Limb (tissue), 2 donors: ENCODE data around the gene RIPOR2.
"Not testable (repeated sequence)": the region's sequence is repeated elsewhere in the genome, so short reads cannot be mapped to it uniquely, and the experiment has no call there.

Source experiments
- DNase-seq, 2 donors: peaks; one replicate each; pipeline ENCODE4 v3.0.0-alpha.2; 2016; ENCODE audit errors: extremely low spot score in 2 of 2

The RIPOR2 gene

DNA sequence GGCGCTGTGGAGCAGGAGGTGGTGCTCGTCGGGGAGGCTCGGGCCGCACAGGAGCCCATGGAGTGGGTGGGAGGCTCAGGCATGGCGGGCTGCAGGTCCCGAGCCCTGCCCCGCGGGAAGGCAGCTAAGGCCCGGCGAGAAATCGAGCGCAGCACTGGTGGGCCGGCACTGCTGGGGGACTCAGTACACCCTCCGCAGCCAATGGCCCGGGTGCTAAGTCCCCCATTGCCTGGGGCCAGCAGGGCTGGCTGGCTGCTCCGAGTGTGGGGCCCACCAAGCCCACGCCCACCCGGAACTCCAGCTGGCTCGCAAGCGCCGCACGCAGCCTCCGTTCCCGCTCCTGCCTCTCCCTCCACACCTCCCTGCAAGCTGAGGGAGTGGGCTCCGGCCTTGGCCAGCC is 169.8 kb downstream of the RIPOR2 start:
- DNase-seq = not testable (repeated sequence)

DNA sequence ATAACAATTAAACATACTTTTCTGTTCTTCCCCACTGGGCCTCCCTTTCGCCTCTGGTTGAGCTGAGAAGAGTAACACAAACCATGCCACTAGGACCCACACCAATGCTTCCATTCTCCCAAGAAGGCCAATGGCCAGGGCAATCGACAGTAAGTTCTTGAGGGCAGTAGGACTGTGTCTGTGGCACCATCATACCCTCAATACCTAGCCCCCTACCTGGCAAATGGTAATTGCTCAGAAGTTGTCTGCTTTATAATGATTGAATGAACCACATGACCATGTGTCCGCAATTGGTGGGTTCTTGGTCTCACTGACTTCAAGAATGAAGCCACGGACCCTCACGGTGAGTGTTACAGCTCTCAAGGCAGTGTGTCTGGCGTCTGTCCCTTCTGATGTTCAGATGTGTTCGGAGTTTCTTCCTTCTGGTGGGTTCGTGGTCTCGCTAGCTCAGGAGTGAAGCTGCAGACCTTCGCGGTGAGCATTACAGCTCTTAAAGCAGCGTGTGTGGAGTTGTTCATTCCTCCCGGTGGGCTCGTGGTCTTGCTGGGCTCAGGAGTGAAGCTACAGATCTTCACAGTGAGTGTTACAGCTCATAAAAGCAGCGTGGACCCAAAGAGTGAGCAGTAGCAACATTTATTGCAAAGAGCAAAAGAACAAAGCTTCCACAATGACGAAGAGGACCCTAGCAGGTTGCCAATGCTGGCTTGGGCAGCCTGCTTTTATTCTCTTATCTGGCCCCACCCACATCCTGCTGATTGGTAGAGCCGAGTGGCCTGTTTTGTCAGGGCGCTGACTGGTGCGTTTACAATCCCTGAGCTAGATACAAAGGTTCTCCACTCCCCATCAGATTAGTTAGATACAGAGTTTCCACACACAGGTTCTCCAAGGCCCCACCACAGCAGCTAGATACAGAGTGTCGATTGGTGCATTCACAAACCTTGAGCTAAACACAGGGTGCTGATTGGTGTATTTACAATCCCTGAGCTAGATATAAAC is 170.6 kb downstream of the RIPOR2 start:
- DNase-seq = not testable (repeated sequence)

DNA sequence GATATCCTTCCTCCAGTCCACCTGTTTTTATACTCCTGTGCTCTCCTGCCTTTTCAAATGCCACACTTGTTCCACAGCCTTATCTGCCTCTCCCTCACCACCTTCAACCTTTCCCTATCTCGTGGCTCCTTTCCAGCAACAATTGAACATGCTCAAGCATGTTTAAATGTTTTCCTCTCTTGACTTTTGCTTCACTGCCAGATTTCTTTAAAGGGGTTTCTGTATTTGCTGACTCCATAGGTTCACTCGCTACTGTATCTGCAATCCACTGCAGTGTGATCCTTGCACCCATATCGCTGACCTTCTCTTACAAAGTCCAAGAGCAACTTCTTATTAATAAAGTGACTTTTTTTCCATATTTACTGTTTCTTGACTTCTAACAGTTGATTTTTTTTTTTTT is 172.2 kb downstream of the RIPOR2 start:
- no peak for DNase-seq

DNA sequence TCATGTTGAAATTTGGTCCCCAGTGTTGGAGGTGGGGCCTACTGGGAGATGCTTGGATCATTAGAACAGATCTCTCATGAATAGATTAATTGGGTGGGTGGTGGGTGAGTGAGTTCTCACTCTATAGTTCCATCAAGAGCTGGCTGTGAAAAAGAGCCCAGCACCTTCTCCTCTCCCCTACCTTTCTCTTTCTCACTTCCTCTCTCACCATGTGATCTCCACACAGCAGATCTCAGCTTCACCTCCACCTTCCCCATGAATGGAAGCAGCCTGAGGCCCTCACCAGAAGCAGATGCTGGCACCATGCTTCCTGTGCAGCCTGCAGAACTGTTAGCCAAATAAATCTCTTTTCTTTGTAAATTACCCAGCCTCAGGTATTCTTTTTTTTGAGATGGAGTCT is 173.9 kb downstream of the RIPOR2 start:
- no peak for DNase-seq

DNA sequence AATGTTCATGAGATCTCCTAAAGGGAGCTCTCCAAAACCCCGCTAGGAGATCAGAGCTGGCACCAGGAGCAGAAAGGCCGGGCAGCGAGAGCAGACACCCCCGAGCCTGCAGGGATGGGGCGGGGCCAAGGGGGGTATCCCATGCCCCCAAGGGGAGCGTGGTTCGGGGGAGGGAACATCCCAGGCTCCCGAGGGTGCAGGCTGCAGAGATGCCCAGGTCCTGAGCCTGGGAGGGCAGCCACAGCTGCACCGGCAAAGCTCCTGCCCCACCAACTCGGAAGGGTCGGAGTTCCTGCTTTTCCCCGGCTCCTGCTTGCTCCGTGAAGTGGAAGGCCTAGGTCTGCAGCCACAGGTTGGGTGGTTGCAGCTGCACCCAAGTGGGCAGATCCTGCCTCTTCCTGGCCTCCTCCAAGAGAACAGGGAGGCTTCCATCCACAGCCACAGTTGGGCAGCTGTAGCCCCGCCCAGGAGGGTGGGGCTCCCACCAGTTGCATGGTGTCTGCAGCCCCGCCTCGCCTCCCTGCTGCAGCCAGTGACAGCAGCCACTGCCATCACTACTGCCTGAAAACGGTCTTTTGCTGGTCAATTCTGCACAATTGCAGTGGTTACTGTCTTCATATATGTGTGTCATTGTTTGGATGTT is 174.4 kb downstream of the RIPOR2 start:
- no peak for DNase-seq

DNA sequence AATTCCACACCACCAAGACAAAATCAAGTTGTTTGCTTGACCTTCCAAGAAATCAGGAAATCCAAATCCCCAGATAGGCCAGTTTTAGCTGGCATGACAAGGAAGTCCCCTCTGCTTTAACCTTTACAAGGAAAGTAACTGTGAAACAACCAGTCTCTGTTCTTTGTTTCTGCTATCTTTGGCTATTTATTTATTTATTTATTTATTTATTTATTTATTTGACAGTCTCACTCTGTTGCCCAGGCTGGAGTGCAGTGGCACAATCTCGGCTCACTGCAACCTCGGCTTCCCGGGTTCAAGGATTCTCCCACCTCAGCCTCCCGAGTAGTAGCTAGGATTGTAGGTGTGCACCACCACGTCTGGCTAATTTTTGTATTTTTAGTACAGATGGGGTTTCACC is 175.6 kb downstream of the RIPOR2 start:
- DNase-seq = no peak

DNA sequence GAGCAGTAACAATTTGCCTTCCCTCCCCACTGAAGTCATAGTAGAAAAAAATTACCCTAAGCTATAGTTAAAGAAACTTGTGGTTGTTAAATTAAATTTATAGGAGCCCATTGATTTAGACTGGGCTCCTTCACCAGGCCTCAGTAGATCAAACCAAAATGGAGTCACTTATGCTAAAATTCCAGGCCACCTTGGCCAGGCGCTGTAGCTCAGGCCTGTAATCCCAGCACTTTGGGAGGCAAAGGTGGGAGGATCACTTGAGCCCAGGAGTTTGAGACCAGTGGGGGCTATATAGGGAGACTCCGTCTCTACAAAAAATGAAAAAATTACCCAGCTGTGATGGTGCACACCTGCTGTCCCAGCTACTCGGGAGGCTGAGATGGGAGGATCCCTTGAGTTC is 176.0 kb downstream of the RIPOR2 start:
- DNase-seq = no peak

DNA sequence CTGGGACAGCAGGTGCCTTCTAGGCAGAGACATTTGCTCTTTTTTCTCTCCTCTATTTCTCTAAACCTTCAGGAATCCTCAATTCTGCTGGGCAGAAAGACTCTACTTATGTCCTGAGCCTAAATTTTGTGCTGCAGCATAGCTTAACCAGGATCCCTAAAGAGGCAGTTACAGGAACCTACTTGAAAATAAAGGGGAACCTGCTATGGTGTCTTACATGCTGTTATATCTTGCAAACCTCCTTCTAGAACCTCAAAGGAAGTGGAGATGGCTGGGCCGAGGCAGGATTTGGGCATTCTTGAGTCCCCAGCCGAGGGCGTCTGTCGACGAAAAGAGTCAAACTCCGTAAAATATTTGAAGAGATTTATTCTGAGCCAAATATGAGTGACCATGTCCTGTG is 178.1 kb downstream of the RIPOR2 start:
- no peak for DNase-seq

DNA sequence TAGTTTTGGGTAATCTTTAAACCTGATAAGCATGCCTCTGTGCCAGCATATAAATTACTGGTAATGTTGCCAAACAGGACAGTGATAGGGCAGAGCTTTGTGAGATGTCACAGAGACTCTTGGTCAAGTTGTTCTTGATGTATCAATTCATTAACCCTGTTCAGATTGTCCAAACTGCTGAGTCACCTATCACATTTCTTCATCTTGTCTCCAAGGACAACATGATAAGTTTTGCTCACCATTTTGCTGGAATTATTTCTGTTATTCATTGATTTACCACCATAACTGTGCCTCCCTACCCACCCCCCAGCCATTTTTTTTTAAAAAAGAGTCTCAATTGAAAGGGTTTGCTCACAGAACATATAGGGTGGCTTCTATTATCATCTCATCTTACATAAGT is 180.5 kb downstream of the RIPOR2 start:
- no peak for DNase-seq

DNA sequence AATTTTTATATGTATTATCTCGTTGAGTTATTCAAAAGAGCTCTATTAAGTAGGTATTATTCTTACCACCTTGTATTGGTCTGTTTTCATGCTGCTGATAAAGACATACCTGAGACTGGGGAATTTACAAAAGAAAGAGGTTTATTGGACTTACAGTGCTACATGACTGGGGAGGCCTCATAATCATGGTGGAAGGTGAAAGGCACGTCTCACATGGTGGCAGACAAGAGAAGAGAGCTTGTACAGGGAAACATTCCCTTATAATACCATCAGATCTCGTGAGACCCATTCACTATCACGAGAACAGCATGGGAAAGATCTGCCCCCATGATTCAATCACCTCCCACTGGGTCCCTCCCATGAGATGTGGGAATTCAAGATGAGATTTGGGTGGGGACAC is 181.4 kb downstream of the RIPOR2 start:
- DNase-seq = not testable (repeated sequence)
